HUES6 (cell line): Measurements from ENCODE around the gene NDFIP1.

ENCODE experiments used
- H3K27ac ChIP-seq: 2 replicates; pipeline ENCODE4 v1.7.0; 2013; ENCODE audit warnings: low read depth, mild to moderate bottlenecking, low read length, inconsistent platforms
- H3K27me3 ChIP-seq: 2 replicates; pipeline ENCODE4 v1.6.1; 2013; ENCODE audit warnings: low read length; ENCODE audit not compliant: control insufficient read depth, insufficient read depth
- H3K36me3 ChIP-seq: 2 replicates; pipeline ENCODE4 v1.6.1; 2013; ENCODE audit warnings: low read length; ENCODE audit not compliant: control insufficient read depth, insufficient read depth
- H3K4me1 ChIP-seq: 2 replicates; pipeline ENCODE4 v1.6.1; 2013; ENCODE audit warnings: low read length; ENCODE audit not compliant: control insufficient read depth, insufficient read depth
- H3K4me3 ChIP-seq: 2 replicates; pipeline ENCODE4 v1.5.1; 2013; ENCODE audit warnings: low read depth, low read length
- H3K9ac ChIP-seq: one replicate; pipeline ENCODE4 v1.6.1; 2013; ENCODE audit warnings: mild to moderate bottlenecking, low read length
- H3K9me3 ChIP-seq: 2 replicates; pipeline ENCODE4 v1.6.1; 2013; ENCODE audit warnings: low read depth, low read length; ENCODE audit not compliant: control insufficient read depth, insufficient read depth

NDFIP1 gene

GRCh38 chr5:142095035-142095434, 13.5 kb upstream of the NDFIP1 start:
- Histone ChIP-seq H3K27ac (no peak overlapping the region), H3K9ac (no peak overlapping the region), H3K4me1 (peaks cover 14% of the 10 kb centered on the region)

GRCh38 chr5:142095651-142096330, 12.8 kb upstream of the NDFIP1 start:
- H3K9ac ChIP-seq = no peak overlapping the region
- no peaks in the 10 kb centered on the region for H3K27me3 ChIP-seq
- peaks cover 14% of the 10 kb centered on the region for H3K4me1 ChIP-seq
- no peak overlapping the region for H3K27ac ChIP-seq
- H3K4me3 ChIP-seq = no peak overlapping the region
- H3K36me3 ChIP-seq = no peaks in the 10 kb centered on the region
- H3K9me3 ChIP-seq = no peaks in the 10 kb centered on the region

More at GRCh38 chr5:142095035-142095434, 13.5 kb upstream of the NDFIP1 start:
- Histone ChIP-seq H3K36me3 (no peaks in the 10 kb centered on the region), H3K4me3 (no peak overlapping the region), H3K27me3 (no peaks in the 10 kb centered on the region), H3K9me3 (no peaks in the 10 kb centered on the region)

- Histone ChIP-seq H3K27me3 (no peaks in the 10 kb centered on the region), H3K9me3 (no peaks in the 10 kb centered on the region), H3K36me3 (no peaks in the 10 kb centered on the region), H3K9ac (no peak overlapping the region), H3K4me1 (peaks cover 14% of the 10 kb centered on the region), H3K4me3 (no peak overlapping the region), H3K27ac (no peak overlapping the region)
Observed at GRCh38 chr5:142096382-142096781, 12.2 kb upstream of the NDFIP1 start.

- no peak overlapping the region for H3K27ac ChIP-seq
- no peak overlapping the region for H3K9ac ChIP-seq
- H3K36me3 ChIP-seq = no peaks in the 10 kb centered on the region
- H3K4me3 ChIP-seq = no peak overlapping the region
- H3K4me1 ChIP-seq = peaks cover 14% of the 10 kb centered on the region
- H3K9me3 ChIP-seq = no peaks in the 10 kb centered on the region
- H3K27me3 ChIP-seq = no peaks in the 10 kb centered on the region
Observed at GRCh38 chr5:142097681-142098080, 10.9 kb upstream of the NDFIP1 start.

DNA sequence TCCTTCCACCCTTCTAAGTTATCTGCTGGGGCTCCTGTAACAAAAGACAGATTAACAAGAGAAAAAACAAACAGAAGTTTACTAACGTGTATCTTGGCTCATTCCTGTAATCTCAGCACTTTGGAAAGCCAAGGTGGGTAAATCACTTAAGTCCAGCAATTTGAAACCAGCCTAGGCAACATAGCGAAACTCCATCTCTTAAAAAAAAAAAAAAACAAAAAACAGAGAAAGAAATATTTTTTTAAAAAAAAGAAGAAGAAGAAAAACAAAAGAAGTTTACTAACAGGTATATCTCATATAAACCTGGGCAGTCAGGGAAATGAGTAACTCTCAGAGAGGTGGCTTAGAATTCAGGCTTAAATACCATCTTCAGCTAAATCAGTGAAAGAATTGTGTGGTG, 10.3 kb upstream of the NDFIP1 start:
- Histone ChIP-seq H3K27me3 (no peaks in the 10 kb centered on the region), H3K9me3 (no peaks in the 10 kb centered on the region), H3K36me3 (no peaks in the 10 kb centered on the region), H3K4me1 (peaks cover 14% of the 10 kb centered on the region), H3K27ac (no peak overlapping the region), H3K4me3 (no peak overlapping the region), H3K9ac (no peak overlapping the region)

GRCh38 chr5:142098931-142099330, 9.6 kb upstream of the NDFIP1 start:
- no peaks in the 10 kb centered on the region for H3K36me3 ChIP-seq
- no peaks in the 10 kb centered on the region for H3K27me3 ChIP-seq
- H3K4me3 ChIP-seq = no peak overlapping the region
- H3K9ac ChIP-seq = no peak overlapping the region
- peaks cover 14% of the 10 kb centered on the region for H3K4me1 ChIP-seq
- no peaks in the 10 kb centered on the region for H3K9me3 ChIP-seq
- no peak overlapping the region for H3K27ac ChIP-seq

DNA sequence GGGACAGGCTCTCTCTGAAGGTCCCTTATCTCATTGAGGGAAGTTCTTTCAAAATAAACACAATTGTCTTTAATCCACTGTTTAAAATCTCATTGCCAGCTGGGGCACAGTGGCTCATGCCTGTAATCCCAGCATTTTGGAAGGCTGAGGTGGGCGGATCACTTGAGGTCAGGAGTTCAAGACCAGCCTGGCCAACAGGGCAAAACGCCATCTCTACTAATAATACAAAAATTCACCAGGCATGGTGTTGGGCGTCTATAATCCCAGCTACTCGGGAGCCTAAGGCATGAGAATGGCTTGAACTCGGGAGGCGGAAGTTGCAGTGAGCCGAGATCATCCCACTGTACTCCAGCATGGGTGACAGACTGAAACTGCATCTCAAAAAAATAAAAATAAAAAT, 8.3 kb upstream of the NDFIP1 start:
- H3K4me1 ChIP-seq = peaks cover 14% of the 10 kb centered on the region
- no peak overlapping the region for H3K4me3 ChIP-seq
- H3K36me3 ChIP-seq = no peaks in the 10 kb centered on the region
- no peak overlapping the region for H3K9ac ChIP-seq
- H3K9me3 ChIP-seq = no peaks in the 10 kb centered on the region
- H3K27me3 ChIP-seq = no peaks in the 10 kb centered on the region
- no peak overlapping the region for H3K27ac ChIP-seq

DNA sequence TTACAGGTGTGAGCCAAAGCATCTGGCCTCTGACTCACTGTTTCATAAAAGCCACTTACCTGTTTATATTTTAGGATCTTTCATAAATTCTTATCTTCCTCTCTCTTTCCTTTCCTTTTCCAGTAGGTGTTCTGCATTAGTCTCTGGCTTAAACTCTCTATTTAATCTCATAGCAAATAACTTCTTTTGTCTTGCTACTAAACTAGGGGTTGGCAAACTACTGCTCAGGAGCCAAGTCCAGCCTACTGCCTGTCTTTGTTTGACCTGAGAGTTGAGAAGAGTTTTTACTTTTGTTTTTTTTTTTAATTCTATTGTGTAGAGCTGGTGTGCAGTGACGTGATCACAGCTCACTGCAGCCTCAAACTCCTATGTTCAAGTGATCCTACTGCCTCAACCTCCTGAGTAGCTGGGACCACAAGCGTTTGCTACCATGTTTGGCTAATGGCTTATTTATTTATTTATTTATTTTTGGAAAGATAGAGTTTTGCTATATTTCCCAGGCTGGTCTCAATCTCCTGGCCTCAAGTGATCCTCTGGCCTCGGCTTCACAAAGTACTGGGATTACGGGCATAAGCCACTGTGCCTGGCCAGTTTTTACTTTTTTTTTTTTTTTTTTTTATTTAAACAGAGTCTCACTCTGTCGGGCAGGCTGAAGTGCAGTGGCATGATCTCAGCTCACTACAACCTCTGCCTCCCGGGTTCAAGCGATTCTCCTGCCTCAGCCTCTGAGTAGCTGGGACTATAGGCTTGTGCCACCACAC, 5.4 kb upstream of the NDFIP1 start:
- peaks cover 12% of the 10 kb centered on the region for H3K27me3 ChIP-seq
- H3K9me3 ChIP-seq = no peaks in the 10 kb centered on the region
- H3K27ac ChIP-seq = no peak overlapping the region
- H3K4me3 ChIP-seq = no peak overlapping the region
- H3K36me3 ChIP-seq = no peaks in the 10 kb centered on the region
- peaks cover 13% of the 10 kb centered on the region for H3K4me1 ChIP-seq
- H3K9ac ChIP-seq = no peak overlapping the region

- no peaks in the 10 kb centered on the region for H3K36me3 ChIP-seq
Observed at GRCh38 chr5:142104491-142104890, 4.1 kb upstream of the NDFIP1 start.

GRCh38 chr5:142106061-142106460, 2.5 kb upstream of the NDFIP1 start:
- peaks cover 17% of the 10 kb centered on the region for H3K27me3 ChIP-seq
- H3K4me1 ChIP-seq = peaks cover 18% of the 10 kb centered on the region
- H3K9me3 ChIP-seq = no peaks in the 10 kb centered on the region
- H3K27ac ChIP-seq = no peak overlapping the region
- no peak overlapping the region for H3K4me3 ChIP-seq
- no peaks in the 10 kb centered on the region for H3K36me3 ChIP-seq
- no peak overlapping the region for H3K9ac ChIP-seq

More at GRCh38 chr5:142104491-142104890, 4.1 kb upstream of the NDFIP1 start:
- Histone ChIP-seq H3K4me3 (no peak overlapping the region), H3K27ac (no peak overlapping the region), H3K9me3 (no peaks in the 10 kb centered on the region), H3K9ac (no peak overlapping the region), H3K4me1 (peaks cover 7% of the 10 kb centered on the region; the same call in 1 of the 2 replicates), H3K27me3 (peaks cover 14% of the 10 kb centered on the region)

GRCh38 chr5:142107036-142107735, 1.4 kb upstream of the NDFIP1 start:
- H3K27me3 ChIP-seq = peaks cover 17% of the 10 kb centered on the region

More at GRCh38 chr5:142107036-142107735, 1.4 kb upstream of the NDFIP1 start:
- Histone ChIP-seq H3K27ac (no peak overlapping the region), H3K9me3 (no peaks in the 10 kb centered on the region), H3K4me1 (peaks cover 18% of the 10 kb centered on the region), H3K36me3 (no peaks in the 10 kb centered on the region), H3K4me3 (no peak overlapping the region), H3K9ac (no peak overlapping the region)
